ENCODE measurements around the gene LRFN2. TPM values are rescaled to one million over a fixed set of nuclear protein-coding genes. Genes with fewer than 3 reads are reported as not detected.

Gene LRFN2
- total and polyA plus RNA-seq, 2 donors (not counting 1 experiment from before 2014, with no cell fraction given): not detected

GRCh38 chr6:40369891-40370290 is 217.3 kb downstream of the LRFN2 start:
- ChIA-PET CTCF (no interaction called here), POLR2A (no interaction called here)
- H2AFZ ChIP-seq (ENCODE audit: insufficient read depth, low read depth, low read length, poor library complexity, severe bottlenecking): no peak overlapping the region
- H3K79me2 ChIP-seq (ENCODE audit: control insufficient read depth, insufficient read depth, low read length): no peaks in the 10 kb centered on the region
- TF ChIP-seq EZH2 (IDR thresholded peaks at IDR 0.05; ENCODE audit: borderline replicate concordance, insufficient read depth, low read depth, low read length, poor library complexity, severe bottlenecking): no peak
- TF ChIP-seq, protein P1, sequence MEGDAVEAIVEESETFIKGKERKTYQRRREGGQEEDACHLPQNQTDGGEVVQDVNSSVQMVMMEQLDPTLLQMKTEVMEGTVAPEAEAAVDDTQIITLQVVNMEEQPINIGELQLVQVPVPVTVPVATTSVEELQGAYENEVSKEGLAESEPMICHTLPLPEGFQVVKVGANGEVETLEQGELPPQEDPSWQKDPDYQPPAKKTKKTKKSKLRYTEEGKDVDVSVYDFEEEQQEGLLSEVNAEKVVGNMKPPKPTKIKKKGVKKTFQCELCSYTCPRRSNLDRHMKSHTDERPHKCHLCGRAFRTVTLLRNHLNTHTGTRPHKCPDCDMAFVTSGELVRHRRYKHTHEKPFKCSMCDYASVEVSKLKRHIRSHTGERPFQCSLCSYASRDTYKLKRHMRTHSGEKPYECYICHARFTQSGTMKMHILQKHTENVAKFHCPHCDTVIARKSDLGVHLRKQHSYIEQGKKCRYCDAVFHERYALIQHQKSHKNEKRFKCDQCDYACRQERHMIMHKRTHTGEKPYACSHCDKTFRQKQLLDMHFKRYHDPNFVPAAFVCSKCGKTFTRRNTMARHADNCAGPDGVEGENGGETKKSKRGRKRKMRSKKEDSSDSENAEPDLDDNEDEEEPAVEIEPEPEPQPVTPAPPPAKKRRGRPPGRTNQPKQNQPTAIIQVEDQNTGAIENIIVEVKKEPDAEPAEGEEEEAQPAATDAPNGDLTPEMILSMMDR (IDR thresholded peaks at IDR 0.05): no peak
- no peak overlapping the region for H3K27ac ChIP-seq (ENCODE audit: low read length in 2 of 2)
- H3K4me2 ChIP-seq (replicated peaks; ENCODE audit: low read depth, low read length, poor library complexity, severe bottlenecking): no peak overlapping the region
- WGBS (ENCODE audit: insufficient coverage): no CpG with 5 or more reads among the region's 1 CpG
- H3K9ac ChIP-seq (ENCODE audit: low read length): no peak overlapping the region
- H3K4me3 ChIP-seq (ENCODE audit: control extremely low read depth in 1 of 5, extremely low read depth in 1 of 5, insufficient read depth in 1 of 5, low read depth in 2 of 5, low read length in 4 of 5): no peak overlapping the region
- H3K9me3 ChIP-seq (ENCODE audit: control extremely low read depth in 1 of 3, control insufficient read depth in 2 of 3, insufficient read depth in 1 of 3, low read length in 2 of 3): peaks cover 0 to 3% (median 2%) of the 10 kb centered on the region in 3 donors
- ATAC-seq (ENCODE audit: low read depth): no peak
- Mint-ChIP-seq H3K4me3 (no peak overlapping the region), H3K4me1 (no peaks in the 10 kb centered on the region), H3K9me3 (ENCODE audit: insufficient read depth) (no peaks in the 10 kb centered on the region), H3K27ac (no peak overlapping the region), H3K27me3 (peaks cover 4% of the 10 kb centered on the region)
- H3K4me1 ChIP-seq (ENCODE audit: control insufficient read depth in 2 of 2, insufficient read depth in 2 of 2, low read length in 2 of 2): no peaks in the 10 kb centered on the region
- no peak for DNase-seq
- H4K20me1 ChIP-seq (ENCODE audit: control insufficient read depth, insufficient read depth, low read length, poor library complexity, severe bottlenecking): no peaks in the 10 kb centered on the region
- H3K36me3 ChIP-seq (replicated peaks in 1 of 2; ENCODE audit: control extremely low read depth in 1 of 2, control insufficient read depth in 1 of 2, extremely low read depth in 1 of 2, insufficient read depth in 2 of 2, low read length in 1 of 2): no peaks in the 10 kb centered on the region
- peaks cover 0 to 3% (median 0%) of the 10 kb centered on the region in 4 experiments for H3K27me3 ChIP-seq (replicated peaks in 1 of 4; ENCODE audit: control extremely low read depth in 1 of 4, control insufficient read depth in 3 of 4, insufficient read depth in 4 of 4, low read length in 3 of 4)
- intact Hi-C loops (cut with micrococcal nuclease): no loop called here

DNA sequence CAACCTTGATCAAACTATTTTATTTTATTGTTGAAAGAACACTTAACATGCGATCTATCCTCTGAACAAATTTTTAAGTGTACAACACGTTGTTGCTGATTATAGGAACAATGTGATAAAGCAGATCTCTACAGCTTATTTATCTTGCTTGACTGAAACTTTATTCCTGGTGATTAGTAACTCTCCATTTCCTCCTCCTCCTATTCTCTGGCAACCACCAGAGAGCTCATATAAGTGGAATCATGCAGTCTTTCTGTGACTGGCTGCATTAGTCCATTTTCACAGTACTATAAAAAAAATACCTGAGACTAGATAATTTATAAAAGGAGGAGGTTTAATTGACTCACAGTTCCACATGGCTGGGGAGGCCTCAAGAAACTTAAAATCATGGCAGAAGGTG is 218.1 kb downstream of the LRFN2 start:
- no peak overlapping the region for H3K4me3 Mint-ChIP-seq
- ATAC-seq (ENCODE audit: low read depth) (no peak), DNase-seq (no peak)
- no peak overlapping the region for H3K4me2 ChIP-seq (replicated peaks; ENCODE audit: low read depth, low read length, poor library complexity, severe bottlenecking)
- POLR2A ChIA-PET: no interaction called here
- H3K9me3 Mint-ChIP-seq (ENCODE audit: insufficient read depth): no peaks in the 10 kb centered on the region
- CTCF ChIA-PET: no interaction called here
- H3K27ac Mint-ChIP-seq: no peak overlapping the region
- peaks cover 4% of the 10 kb centered on the region for H3K27me3 Mint-ChIP-seq
- intact Hi-C loops (cut with micrococcal nuclease): no loop called here
- no peak for TF ChIP-seq EZH2 (IDR thresholded peaks at IDR 0.05; ENCODE audit: borderline replicate concordance, insufficient read depth, low read depth, low read length, poor library complexity, severe bottlenecking)
- TF ChIP-seq, protein P1 (IDR thresholded peaks at IDR 0.05): no peak
- no peaks in the 10 kb centered on the region for H4K20me1 ChIP-seq (ENCODE audit: control insufficient read depth, insufficient read depth, low read length, poor library complexity, severe bottlenecking)
- H3K9ac ChIP-seq (ENCODE audit: low read length): no peak overlapping the region
- H3K27me3 ChIP-seq (replicated peaks in 1 of 4; ENCODE audit: control extremely low read depth in 1 of 4, control insufficient read depth in 3 of 4, insufficient read depth in 4 of 4, low read length in 3 of 4): peaks cover 0 to 3% (median 0%) of the 10 kb centered on the region in 4 experiments
- H3K4me1 ChIP-seq (ENCODE audit: control insufficient read depth in 2 of 2, insufficient read depth in 2 of 2, low read length in 2 of 2): no peaks in the 10 kb centered on the region
- no peaks in the 10 kb centered on the region for H3K79me2 ChIP-seq (ENCODE audit: control insufficient read depth, insufficient read depth, low read length)
- H3K4me3 ChIP-seq (ENCODE audit: control extremely low read depth in 1 of 5, extremely low read depth in 1 of 5, insufficient read depth in 1 of 5, low read depth in 2 of 5, low read length in 4 of 5): no peak overlapping the region
- H3K36me3 ChIP-seq (replicated peaks in 1 of 2; ENCODE audit: control extremely low read depth in 1 of 2, control insufficient read depth in 1 of 2, extremely low read depth in 1 of 2, insufficient read depth in 2 of 2, low read length in 1 of 2): no peaks in the 10 kb centered on the region
- no peak overlapping the region for H2AFZ ChIP-seq (ENCODE audit: insufficient read depth, low read depth, low read length, poor library complexity, severe bottlenecking)
- no peaks in the 10 kb centered on the region for H3K4me1 Mint-ChIP-seq
- no peak overlapping the region for H3K27ac ChIP-seq (ENCODE audit: low read length in 2 of 2)
- H3K9me3 ChIP-seq (ENCODE audit: control extremely low read depth in 1 of 3, control insufficient read depth in 2 of 3, insufficient read depth in 1 of 3, low read length in 2 of 3): peaks cover 0 to 3% (median 2%) of the 10 kb centered on the region in 3 donors
- no CpG with 5 or more reads among the region's 2 CpGs for WGBS (ENCODE audit: insufficient coverage)
